Measurements from ENCODE around the gene COPRS. TPM values are rescaled to one million over a fixed set of nuclear protein-coding genes. Genes with fewer than 3 reads are reported as not detected.
A peak's percentile ranks its signal among the peaks of the same experiment; 100 is the strongest.

COPRS gene
- total and polyA plus RNA-seq, 2 experiments from 2014 or later: 51.5 to 62.6 TPM

DNA sequence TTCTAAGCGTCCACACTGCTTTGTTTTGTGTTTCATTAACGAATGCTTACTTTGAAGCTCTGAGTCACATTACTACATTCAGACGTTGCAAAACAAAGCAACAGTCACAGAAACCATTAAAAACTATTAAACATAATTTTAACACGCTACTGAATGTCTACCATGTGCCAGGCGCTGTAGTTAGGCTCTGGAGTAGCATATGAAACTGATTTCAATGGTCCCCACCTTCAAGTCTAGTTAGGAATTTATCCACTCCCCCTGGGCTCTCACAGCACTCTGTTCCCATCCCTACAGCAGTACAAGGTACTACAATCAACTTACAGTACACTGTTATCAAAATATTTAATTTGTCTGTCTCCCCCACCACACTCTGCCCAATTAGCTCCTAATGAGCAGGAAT, 41.8 kb upstream of the COPRS start:
- H3K4me1 Mint-ChIP-seq: no peaks in the 10 kb centered on the region; the same call in 2 of the 3 replicates
- ATAC-seq: peak; percentile 18
- H3K27ac Mint-ChIP-seq: no peak overlapping the region
- H3K4me2 ChIP-seq: peak overlapping the region; percentile 92
- peak; percentile 31 for DNase-seq (ENCODE audit: low spot score)
- H3K27me3 ChIP-seq (ENCODE audit: insufficient read depth): no peaks in the 10 kb centered on the region
- peak overlapping the region; percentile 96 for H3K4me3 ChIP-seq
- peak overlapping the region; percentile 49; the same call in 1 of the 2 replicates for H2AFZ ChIP-seq
- TF ChIP-seq, protein P1, sequence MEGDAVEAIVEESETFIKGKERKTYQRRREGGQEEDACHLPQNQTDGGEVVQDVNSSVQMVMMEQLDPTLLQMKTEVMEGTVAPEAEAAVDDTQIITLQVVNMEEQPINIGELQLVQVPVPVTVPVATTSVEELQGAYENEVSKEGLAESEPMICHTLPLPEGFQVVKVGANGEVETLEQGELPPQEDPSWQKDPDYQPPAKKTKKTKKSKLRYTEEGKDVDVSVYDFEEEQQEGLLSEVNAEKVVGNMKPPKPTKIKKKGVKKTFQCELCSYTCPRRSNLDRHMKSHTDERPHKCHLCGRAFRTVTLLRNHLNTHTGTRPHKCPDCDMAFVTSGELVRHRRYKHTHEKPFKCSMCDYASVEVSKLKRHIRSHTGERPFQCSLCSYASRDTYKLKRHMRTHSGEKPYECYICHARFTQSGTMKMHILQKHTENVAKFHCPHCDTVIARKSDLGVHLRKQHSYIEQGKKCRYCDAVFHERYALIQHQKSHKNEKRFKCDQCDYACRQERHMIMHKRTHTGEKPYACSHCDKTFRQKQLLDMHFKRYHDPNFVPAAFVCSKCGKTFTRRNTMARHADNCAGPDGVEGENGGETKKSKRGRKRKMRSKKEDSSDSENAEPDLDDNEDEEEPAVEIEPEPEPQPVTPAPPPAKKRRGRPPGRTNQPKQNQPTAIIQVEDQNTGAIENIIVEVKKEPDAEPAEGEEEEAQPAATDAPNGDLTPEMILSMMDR (conservative IDR thresholded peaks at IDR 0.05; ENCODE audit: low read depth in 2 of 2): no peak
- TF ChIP-seq STAT1 (IDR thresholded peaks at IDR 0.05; ENCODE audit: unreplicated experiment) (no peak), EZH2 (IDR thresholded peaks at IDR 0.05; ENCODE audit: low read depth, unreplicated experiment) (no peak), EZH2phosphoT487 (IDR thresholded peaks at IDR 0.05; ENCODE audit: unreplicated experiment) (no peak), JUNB (IDR thresholded peaks at IDR 0.05; ENCODE audit: unreplicated experiment) (peak; percentile 59)
- TF ChIP-seq, protein P2, sequence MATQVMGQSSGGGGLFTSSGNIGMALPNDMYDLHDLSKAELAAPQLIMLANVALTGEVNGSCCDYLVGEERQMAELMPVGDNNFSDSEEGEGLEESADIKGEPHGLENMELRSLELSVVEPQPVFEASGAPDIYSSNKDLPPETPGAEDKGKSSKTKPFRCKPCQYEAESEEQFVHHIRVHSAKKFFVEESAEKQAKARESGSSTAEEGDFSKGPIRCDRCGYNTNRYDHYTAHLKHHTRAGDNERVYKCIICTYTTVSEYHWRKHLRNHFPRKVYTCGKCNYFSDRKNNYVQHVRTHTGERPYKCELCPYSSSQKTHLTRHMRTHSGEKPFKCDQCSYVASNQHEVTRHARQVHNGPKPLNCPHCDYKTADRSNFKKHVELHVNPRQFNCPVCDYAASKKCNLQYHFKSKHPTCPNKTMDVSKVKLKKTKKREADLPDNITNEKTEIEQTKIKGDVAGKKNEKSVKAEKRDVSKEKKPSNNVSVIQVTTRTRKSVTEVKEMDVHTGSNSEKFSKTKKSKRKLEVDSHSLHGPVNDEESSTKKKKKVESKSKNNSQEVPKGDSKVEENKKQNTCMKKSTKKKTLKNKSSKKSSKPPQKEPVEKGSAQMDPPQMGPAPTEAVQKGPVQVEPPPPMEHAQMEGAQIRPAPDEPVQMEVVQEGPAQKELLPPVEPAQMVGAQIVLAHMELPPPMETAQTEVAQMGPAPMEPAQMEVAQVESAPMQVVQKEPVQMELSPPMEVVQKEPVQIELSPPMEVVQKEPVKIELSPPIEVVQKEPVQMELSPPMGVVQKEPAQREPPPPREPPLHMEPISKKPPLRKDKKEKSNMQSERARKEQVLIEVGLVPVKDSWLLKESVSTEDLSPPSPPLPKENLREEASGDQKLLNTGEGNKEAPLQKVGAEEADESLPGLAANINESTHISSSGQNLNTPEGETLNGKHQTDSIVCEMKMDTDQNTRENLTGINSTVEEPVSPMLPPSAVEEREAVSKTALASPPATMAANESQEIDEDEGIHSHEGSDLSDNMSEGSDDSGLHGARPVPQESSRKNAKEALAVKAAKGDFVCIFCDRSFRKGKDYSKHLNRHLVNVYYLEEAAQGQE (IDR thresholded peaks at IDR 0.05; ENCODE audit: unreplicated experiment): no peak
- TF ChIP-seq, protein P3, sequence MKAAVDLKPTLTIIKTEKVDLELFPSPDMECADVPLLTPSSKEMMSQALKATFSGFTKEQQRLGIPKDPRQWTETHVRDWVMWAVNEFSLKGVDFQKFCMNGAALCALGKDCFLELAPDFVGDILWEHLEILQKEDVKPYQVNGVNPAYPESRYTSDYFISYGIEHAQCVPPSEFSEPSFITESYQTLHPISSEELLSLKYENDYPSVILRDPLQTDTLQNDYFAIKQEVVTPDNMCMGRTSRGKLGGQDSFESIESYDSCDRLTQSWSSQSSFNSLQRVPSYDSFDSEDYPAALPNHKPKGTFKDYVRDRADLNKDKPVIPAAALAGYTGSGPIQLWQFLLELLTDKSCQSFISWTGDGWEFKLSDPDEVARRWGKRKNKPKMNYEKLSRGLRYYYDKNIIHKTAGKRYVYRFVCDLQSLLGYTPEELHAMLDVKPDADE (IDR thresholded peaks at IDR 0.05): no peak
- H4K20me1 ChIP-seq (replicated peaks; ENCODE audit: insufficient read depth): peaks cover 15% of the 10 kb centered on the region; the same call in 1 of the 2 replicates
- H3F3A ChIP-seq (replicated peaks; ENCODE audit: low read depth): no peaks in the 10 kb centered on the region
- H3K36me3 ChIP-seq (ENCODE audit: insufficient read depth): peaks cover 21% of the 10 kb centered on the region
- peak overlapping the region; percentile 75 for H3K27ac ChIP-seq (ENCODE audit: low read depth)
- peaks cover 8% of the 10 kb centered on the region; the same call in 1 of the 2 replicates for H3K4me1 ChIP-seq (ENCODE audit: insufficient read depth)
- H3K36me3 Mint-ChIP-seq (ENCODE audit: low read depth): peaks cover 28% of the 10 kb centered on the region
- H3K79me2 ChIP-seq (replicated peaks; ENCODE audit: insufficient read depth): peaks cover 40% of the 10 kb centered on the region
- H3K27me3 Mint-ChIP-seq (ENCODE audit: insufficient read depth, low read depth, poor library complexity): no peaks in the 10 kb centered on the region
- H3K4me3 Mint-ChIP-seq: no peak overlapping the region
- H3K9me3 Mint-ChIP-seq: no peaks in the 10 kb centered on the region
- no peaks in the 10 kb centered on the region for H3K9me2 ChIP-seq (ENCODE audit: insufficient read depth)

DNA sequence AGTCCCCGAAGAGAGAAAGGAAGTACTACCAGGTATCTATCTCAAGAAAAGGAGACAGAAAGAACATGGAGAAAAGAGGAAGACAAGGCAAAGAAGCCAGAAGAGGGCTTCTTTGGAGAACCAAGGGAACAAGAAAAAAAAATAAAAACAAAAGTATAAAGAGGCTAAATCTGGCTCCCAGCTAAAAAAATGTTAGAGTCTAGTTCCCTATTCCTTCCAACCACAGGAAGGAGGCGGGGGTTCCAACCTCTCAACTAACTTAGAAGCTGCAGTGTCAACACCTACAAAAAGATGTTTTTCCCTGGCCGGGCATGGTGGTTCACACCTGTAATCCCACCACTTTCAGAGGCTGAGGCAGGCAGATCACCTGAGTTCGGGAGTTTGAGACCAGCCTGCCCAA, 29.1 kb upstream of the COPRS start:
- no peak overlapping the region for H3K27ac Mint-ChIP-seq
- no peaks in the 10 kb centered on the region for H3K27me3 Mint-ChIP-seq (ENCODE audit: insufficient read depth, low read depth, poor library complexity)
- Histone ChIP-seq H2AFZ (no peak overlapping the region), H4K20me1 (replicated peaks; ENCODE audit: insufficient read depth) (peaks cover 15% of the 10 kb centered on the region; the same call in 1 of the 2 replicates), H3K27ac (ENCODE audit: low read depth) (no peak overlapping the region), H3K36me3 (ENCODE audit: insufficient read depth) (peaks cover 77% of the 10 kb centered on the region), H3K9me2 (ENCODE audit: insufficient read depth) (no peaks in the 10 kb centered on the region), H3K79me2 (replicated peaks; ENCODE audit: insufficient read depth) (no peaks in the 10 kb centered on the region), H3K27me3 (ENCODE audit: insufficient read depth) (no peaks in the 10 kb centered on the region), H3K4me3 (no peak overlapping the region), H3K4me1 (ENCODE audit: insufficient read depth) (no peaks in the 10 kb centered on the region), H3F3A (replicated peaks; ENCODE audit: low read depth) (no peaks in the 10 kb centered on the region), H3K4me2 (no peak overlapping the region)
- H3K9me3 Mint-ChIP-seq: no peaks in the 10 kb centered on the region
- no peak for ATAC-seq
- H3K4me1 Mint-ChIP-seq: no peaks in the 10 kb centered on the region
- TF ChIP-seq ZNF114 (CRISPR knock-in tag; IDR thresholded peaks at IDR 0.05): no peak
- TF ChIP-seq, protein P2 (IDR thresholded peaks at IDR 0.05; ENCODE audit: unreplicated experiment): no peak
- DNase-seq (ENCODE audit: low spot score): no peak
- no peak overlapping the region for H3K4me3 Mint-ChIP-seq
- H3K36me3 Mint-ChIP-seq (ENCODE audit: low read depth): peaks cover 83% of the 10 kb centered on the region

Measured in GM23338 (cell line).